CD4-positive, alpha-beta T cell treated with Interleukin-15 for 1 hour (primary cell): ENCODE results near the gene MYL4.
"Not testable (repeated sequence)": the region's sequence is repeated elsewhere in the genome, so short reads cannot be mapped to it uniquely, and the experiment has no call there.

Experiments used
- DNase-seq: peaks from one replicate; pipeline ENCODE4 v3.0.0-alpha.2; 2020

MYL4 gene

DNA sequence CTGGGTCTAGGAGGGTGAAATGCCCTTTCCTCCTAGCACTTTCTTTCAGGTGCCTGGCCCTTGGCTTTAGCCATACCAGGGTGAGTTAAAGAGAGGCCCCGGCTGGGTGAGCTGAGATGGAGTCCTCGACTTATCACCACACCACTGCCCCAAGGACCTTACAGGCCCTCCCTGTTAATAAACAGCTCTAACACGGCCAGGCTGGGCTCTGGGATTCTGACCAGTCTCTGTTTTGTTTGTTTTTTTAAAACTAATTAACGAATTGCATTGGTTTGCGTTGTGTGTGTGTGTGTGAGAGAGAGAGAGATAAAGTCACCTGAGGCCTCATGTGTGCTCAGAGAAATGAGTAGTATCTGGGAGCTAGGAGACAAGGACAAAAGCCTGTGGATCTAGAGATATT, 14.3 kb downstream of the MYL4 start:
- no peak for DNase-seq

DNA sequence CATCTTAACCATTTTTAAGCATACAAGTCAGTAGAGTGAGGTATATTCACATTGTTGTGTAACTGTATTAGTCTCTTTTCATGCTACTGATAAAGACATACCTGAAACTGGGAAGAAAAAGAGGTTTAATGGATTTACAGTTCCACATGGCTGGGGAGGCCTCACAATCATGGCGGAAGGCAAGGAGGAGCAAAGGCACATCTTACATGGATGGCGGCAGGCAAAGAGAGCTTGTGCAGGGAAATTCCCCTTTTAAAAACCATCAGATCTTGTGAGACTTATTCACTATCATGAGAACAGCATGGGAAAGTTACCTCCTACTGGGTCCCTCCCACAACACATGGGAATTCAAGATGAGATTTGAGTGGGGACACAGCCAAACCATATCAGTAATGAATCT, 14.9 kb downstream of the MYL4 start:
- DNase-seq = not testable (repeated sequence)

DNA sequence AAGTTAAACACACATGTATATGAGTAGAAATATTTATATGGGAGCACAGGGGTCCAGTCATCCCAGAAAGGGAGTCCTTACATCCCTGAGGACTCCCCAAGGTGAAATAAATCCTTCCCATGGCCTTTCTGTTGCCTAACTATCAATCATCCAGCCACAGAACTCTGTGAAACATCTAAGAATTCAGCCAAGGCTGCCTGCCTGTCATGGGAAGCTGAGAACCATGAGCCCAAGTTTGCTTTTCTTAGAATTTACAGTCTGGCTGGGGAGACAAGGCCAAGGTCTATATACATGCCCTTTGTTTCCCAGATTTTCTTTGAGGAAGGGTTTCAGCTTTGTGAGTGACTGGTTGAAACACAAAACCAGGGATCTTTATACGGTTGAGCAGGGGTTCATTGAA, 15.8 kb downstream of the MYL4 start:
- no peak for DNase-seq

DNA sequence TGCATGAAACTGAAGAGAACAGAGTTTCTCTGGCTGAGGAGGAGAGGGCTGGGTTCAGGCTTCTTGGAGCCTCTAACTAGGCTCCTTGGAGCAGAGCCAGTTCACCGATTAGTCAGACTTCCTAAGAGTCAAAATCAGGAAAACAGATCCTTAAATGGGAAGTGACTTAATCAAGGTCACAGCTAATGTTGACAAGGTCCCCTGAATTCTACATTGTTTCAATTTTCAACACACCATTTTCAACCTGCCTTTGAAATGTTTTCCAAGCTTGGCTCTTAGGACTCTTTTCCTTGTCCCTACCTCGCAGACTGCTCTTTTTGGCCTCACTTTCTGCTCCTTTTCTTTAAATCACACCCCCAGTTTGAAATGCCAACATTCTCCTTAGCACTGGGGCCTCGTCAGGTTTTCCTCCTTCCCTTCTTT, 16.3 kb downstream of the MYL4 start:
- DNase-seq = no peak

DNA sequence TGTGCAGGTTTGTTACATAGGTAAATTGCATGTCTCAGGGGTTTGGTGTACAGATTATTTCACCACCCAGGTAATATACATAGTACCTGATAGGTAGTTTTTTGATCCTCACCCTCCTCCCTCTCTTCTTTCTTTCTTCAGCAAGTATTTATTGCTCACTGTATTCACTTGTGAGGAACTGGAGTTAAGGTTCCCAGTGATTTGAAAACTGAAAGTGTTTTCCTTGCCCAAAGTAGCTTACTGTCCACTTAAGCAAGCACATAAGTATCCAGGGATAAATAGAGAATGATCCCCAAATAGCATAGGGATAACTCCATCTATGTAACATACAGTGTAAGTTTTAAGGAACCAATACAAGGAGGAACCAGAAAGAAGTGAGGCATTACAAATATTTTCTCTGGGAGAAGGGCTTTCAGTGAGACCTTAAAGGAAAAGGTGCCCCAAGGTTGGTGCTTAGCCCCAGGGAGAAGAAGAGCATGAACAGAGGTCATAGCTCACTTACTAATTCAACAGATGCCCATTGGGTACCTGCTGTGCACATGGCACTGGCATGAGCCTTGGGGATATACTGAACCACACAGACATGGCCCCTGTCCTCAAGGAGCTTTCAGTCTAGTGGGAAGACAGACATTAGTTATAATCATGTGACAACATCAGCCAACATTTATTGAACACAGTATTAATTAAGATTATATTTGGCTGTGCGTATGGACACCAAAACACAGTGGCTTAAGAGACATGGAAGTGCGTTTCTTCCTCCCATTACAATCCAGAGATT, 17.0 kb downstream of the MYL4 start:
- DNase-seq = no peak

DNA sequence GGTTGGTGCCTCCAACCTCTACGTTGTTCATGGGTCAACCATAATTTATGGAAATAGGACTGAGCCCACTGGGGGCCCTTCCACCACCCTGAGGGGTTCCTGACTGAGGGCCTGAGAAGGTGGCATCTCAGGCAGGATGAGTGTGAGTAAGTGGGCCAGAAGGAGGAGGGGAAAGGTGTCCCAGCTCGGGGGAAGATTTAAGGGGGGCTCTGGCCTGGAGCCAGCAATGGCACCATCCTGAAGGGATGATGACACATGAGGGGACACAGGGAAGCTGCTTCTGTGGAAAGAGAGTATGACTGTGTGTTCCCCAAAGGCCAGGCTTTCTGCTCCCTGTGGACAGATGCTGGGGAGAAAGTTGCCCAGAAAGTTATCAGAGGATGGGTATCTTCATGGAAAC, 18.7 kb downstream of the MYL4 start:
- no peak for DNase-seq

DNA sequence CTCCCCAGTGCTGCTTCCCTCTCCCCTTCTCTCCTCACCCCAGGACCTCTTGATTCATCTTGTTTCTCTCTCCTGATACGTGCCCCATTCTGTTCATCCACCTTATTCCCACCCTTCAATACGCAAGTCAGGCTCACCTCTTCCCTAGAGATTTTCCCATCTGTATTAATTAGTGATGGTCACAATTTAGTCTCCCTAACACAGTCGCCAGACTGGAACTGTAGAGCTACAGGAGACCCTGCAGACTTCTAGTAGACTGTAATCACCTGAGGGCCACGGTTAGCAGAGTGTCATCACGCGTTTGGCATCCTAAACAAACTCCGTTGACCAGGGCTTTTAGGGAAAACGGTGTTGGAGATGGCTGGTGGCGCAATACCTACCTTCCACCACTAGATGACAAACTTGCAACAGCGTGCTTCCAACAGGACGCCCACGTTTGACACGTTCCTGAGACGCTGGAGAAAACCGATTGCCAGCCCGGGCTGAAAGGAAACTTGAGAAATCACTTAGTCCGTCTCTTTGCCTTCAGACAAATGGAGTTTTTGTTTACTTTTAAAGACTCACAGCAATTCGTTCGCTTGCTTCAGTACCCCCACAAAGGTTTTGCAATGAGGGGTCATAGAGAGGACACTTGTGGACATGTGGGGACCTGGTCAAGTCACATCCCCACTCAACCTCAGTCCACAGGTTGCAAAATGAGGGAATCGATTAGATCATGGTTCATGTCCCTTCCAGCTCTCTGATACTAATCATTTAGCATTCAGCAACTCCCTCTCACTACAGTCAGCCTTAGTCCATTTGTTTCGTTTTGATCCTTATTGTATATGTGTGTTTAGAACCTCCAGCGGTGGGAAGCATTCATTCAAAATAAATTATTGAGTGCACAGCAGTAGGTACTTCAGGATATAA, 20.6 kb downstream of the MYL4 start:
- DNase-seq = peak; percentile 70

DNA sequence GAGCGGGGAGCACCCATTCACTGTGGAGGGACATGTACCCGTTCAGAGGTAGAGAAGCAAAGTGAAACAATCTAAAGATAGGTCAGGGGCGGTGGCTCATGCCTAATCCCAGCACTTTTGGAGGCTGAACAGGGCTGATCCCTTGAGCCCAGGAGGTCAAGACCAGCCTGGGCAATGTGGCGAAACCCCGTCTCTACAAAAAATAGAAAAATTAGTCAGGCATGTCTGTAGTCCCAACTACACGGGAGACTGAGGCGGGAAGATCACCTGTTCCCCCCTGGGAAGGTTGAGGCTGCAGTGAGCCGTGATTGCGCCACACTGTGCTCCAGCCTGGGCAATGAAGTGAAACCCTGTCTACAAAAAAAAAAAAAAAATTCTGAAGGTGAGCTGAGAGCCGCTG, 21.7 kb downstream of the MYL4 start:
- no peak for DNase-seq

DNA sequence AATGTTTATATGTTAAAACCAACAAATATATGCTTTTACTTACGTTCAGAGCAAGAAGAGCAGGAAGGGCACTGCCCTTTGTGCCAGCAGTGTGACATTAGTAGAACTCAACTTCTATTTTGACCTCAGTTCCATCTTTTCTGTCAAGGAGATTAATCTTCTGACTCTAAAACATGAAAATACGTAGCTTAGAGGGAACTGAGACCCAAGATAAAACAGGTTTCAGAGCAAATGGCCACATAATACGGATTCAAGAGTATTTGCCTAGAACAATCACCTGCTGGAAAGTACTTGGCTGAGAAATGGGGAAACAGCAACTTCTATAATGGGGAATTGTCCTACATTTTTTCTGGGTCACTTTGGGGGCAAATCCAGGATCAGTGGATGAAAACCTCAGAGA, 22.2 kb downstream of the MYL4 start:
- DNase-seq = no peak

DNA sequence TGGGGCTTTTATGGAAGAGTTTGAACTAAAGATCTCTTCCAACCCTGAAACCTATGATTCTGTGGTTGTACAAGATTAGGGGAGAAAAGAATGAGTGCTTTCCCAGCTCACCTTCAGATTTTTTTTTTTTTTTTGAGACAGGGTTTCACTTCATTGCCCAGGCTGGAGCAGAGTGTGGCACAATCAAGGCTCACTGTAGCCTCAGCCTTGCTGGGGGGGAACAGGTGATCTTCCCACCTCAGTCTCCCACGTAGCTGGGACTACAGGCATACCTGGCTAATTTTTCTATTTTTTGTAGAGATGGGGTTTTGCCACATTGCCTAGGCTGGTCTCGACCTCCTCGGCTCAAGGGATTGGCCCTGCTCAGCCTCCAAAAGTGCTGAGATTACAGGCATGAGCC, 22.7 kb downstream of the MYL4 start:
- DNase-seq = no peak

DNA sequence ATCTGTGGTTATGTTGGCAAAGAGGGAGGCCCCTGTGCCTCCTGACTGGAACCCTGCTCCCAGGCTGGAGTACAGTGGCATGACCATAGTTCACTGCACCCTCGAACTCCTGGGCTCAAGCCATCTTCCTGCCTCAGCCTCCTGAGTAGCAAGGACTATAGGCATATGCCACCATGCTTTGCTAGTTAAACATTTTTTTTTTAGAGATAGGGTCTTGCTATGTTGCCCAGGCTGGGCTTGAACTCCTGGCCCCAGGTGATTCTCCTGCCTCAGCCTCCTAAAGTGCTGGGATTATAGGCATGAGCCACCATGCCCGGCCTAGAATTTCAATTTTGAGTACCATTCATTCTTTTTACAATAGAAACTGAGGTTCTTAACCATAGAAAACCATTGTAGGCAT, 23.3 kb downstream of the MYL4 start:
- no peak for DNase-seq

DNA sequence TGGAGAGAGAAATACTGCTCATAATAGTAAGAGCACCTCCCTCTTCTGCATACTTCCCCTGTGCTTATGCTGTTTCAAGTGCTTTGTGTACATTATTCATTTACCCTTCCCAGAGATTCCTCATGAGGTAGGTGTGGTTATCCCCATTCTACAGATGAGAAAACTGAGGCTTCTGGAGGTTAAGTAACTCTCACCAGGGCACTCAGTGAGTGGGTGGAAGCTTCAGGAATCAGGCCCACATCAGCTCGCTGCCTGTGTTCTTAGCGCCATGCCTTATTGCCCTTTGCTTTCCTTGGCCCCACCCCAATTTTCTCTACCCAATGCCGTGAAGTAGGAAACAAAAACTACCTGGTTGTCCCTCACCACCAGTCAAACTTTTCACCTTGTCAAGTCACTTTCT, 26.4 kb downstream of the MYL4 start:
- no peak for DNase-seq

DNA sequence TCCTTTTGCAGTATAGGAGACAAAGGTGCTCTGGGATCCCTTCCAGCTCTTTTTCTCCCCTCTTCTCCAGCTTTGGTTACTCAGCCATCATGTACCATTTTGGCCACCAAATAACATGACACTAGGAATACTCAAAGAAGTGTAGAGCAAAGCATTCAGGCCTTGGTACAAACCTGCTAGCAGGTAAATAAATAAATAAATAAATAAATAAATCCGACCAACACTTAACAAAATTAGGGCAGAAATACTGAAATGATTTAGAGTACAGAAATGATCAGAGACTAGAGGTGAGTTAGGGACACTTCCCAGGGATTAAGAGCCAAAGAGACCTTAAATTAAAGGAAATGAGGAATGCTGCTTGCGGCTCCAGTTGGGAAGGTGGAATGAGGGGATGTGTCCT, 26.8 kb downstream of the MYL4 start:
- DNase-seq = no peak

DNA sequence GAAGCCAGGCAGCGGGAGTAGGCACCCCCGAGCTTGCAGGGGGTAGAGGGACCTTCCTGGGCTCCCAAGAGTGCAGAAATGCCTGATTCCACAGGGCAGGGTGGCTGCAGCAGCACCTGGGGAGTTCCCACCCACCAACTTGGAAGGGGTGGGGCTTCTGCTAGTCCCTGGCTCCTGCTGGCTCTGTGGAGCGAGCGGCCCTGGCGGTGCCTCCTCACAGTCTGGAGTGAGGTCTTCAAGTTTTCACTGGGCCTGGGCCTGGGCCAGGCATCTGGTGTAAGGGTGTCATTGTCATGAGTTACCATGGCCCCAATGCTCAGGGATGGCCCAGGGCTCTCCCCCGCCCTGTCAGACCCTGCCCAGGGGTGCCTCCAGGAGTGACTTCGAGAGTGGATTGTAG, 28.7 kb downstream of the MYL4 start:
- DNase-seq = no peak

DNA sequence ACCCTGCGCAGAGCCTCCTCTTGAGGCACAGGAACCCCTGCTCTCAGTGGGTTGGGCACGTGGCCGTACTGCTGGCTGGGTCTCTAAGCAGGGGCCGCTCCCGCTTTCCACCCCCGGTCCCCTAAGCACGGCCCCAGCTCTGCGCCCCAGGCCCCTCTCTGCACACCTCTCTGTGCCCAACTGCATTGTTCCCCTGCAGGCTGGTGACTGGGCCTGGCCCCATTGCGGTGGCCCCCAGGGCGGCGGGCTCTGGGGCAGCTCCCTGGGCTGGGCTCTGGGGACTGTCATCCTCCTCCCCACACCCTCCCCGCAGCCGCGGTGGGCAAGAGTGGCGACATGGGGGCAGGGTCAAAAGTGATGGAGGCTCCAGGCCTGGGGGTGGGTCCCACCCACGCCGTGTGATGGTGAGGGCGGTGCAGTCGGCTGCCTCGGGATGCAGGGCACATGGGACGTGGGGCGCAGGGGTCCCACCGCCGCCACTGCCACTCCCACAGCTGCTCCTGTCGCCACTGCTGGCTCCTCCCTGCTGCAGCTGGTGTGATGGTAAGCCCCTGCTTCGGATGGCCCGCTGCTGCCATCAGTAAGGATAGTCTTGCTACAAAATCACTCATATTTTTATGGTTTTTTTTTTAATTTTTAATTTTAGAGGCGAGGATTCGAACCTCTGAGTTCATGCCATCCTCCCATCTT, 29.3 kb downstream of the MYL4 start:
- DNase-seq = no peak

DNA sequence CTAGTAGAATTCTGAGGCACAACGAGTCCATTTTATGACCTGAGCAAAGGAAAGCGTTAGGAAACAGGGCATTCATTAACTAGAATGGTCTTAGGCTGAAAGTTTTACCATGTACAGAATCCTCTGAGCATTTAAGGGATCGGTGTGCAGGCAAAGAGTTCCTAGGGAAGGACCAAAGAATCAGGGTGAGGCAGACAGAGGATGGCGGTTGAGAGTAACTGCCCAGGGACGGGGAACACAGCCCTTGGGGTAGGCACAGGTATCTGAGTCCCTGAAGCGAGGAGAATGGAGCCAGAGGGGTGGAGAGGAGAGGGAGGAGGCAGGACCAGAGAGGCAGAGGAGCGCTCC, 30.4 kb downstream of the MYL4 start:
- DNase-seq = no peak

DNA sequence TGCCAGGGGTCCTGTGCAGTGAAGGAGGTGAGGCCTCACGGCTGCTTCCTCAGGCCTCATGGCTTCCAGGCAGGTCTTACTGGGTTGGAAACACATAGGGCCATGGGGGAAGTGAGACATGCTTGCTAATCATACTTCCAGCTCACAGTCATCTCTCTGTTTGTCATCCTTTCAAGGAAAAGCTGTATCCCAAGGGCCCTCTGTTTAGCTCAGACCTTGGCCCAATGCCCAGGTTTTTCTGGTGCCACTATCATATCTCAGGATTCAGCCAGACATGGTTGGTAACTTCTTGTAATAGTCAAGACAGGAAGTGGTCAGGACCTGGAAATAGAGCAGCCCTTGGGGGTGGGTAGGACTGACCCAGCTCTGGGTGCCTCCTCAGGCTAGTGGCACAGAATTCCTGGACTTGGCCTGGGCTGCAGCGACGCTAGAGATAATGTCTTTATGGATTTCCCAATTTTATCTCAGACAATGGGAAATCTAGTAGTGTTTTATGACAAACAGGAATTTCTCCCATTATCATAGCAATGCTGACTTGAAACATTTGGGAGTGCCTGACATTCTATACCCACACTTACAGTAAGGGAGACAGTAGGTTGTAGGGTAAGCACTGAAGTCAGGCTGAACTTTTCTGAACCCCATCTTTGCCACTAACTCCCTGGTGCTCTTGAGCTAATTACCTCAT, 31.0 kb downstream of the MYL4 start:
- no peak for DNase-seq

DNA sequence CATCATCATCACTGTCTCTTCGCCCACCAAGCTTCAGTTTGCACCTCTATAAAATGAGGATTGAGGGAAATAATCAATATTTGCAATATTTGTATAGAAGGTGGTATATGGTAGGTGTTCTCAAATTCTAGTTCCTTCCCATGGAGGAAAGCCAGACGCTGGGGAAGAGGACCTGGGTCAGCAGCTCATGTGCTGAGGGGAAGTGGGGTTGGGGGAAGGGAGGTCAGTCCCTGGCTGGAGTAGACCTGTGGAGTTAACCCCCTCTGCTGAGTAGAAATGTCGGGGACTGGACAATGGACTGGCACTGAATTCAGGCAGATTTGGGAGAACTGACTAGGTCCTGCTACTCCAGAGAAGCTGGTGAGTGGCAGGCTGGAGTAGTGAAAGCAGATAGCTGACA, 31.7 kb downstream of the MYL4 start:
- no peak for DNase-seq

DNA sequence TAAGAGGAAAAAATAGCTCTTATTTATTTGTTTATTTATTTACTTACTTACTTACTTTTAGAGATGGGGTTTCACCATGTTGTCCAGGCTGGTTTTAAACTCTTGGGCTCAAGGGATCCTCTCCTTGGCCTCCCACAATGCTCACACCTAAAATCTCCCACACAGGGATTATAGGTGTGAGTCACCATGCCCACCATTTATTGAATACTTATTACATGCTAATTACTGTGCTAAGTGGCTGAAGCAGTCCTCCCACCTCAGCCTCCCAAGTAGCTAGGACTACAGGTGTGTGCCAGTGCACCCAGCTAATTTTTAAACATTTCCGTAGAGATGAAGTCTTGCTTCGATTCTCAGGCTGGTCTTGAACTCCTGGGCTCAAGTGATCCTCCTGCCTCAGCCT, 33.5 kb downstream of the MYL4 start:
- no peak for DNase-seq

DNA sequence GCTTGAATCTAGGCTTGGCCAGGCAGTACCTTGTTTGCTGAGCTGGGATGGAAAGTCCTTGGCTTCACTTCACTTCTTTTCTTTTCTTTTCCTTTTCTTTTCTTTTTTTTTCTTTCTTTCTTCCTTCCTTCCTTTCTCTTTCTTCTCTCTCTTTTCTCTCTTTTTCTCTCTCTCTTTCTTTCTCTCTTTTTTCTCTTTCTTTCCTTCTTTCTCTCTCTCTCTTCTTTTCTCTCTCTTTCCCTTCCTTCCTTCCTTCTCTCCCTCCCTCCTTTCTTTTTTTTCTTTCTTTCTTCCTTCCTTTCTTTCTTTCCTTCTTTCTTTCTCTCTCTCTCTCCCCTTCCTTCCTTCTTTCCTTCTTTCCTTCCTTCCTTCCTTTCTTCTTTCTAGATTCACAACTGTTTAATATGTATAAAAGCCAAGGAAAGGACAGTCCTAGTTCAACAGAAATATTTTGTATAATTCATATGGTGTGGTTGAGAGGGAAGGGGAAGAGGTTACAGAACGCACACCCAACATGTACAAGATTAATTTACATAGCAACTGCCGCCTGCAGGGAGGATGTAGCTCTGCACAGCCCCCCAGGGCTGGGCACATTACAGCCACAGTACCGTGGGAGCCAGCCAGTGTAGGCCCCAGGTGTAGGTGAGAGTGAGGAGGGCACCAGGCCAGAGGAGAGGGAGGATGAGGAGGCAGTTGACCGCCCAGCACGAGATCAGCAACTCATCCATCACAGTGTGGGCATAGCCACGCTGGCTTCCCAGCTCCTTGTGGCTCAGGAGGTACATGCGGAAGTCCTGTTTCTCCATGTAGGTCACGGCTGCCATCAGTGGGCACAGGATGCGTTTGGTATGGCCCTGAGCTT, 34.8 kb downstream of the MYL4 start:
- no peak for DNase-seq

DNA sequence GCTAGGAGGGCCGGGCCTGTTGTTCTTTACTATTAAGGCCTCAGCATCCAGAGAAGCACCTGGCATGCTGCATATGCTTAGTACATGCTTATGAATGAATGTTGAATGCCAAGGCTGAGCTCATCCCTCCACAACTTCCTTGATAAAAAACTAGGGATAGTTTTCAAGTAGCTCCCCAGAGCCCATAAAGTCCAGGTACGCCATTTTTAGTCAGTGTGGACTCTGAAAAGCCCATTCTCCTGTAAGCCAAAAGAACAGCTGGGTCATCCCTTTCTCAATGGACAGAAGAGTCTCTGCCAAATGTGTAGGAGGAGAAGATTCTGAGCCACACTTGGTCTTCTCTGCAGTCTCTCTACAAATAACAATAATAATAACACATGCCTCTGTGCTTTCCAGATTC, 35.5 kb downstream of the MYL4 start:
- DNase-seq = no peak

DNA sequence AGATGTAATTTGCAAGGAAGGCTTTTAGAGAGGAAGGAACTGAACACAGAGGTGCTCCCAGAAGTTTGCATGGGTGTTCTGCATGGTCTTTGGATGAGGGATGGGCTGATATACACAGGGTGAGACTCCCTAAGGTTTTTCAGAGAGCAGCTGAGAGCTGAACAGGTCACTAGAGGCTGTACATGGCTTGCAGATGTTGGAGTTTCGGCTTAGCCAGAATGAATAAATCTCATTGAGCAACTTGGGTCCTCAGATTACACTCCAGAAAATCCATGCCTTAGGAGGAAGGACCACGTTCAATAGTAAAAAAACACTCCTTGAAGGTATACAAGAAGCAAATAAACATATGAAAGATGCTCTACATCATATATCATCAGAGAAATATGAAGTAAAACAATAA, 37.0 kb downstream of the MYL4 start:
- DNase-seq = no peak
